GM23338 (cell line): ENCODE data around the gene OGA. TPM values are rescaled to one million over a fixed set of nuclear protein-coding genes. Genes with fewer than 3 reads are reported as not detected.

ENCODE experiments used
- ATAC-seq: fragments of 200-7000 bp; cut with Tn5 transposase; 3 replicates; pipeline ENCODE4 v1.9.1; 2020
- DNase-seq: peaks from one replicate; pipeline ENCODE4 v3.0.0-alpha.2; 2015; ENCODE audit warnings: low spot score
- H2AFZ ChIP-seq: fragments of 200-600 bp; sonication (generic); 2 replicates; pipeline ENCODE4 v1.8.0; 2016; ENCODE audit warnings: antibody characterized with exemption, mild to moderate bottlenecking, moderate library complexity
- H3F3A ChIP-seq: fragments of 200-600 bp; sonication (generic); replicated peaks from 2 replicates; pipeline ENCODE4 v1.8.0; 2017; ENCODE audit warnings: antibody characterized with exemption, mixed run types, low read depth
- H3K27ac ChIP-seq: fragments of 200-600 bp; sonication (generic); 2 replicates; pipeline ENCODE4 v1.6.1; 2016; ENCODE audit warnings: low read depth
- H3K27me3 ChIP-seq: fragments of 200-600 bp; sonication (generic); 2 replicates; pipeline ENCODE4 v1.8.0; 2016; ENCODE audit warnings: mild to moderate bottlenecking, mixed run types, moderate library complexity; ENCODE audit not compliant: insufficient read depth
- H3K36me3 ChIP-seq: fragments of 200-600 bp; sonication (generic); 2 replicates; pipeline ENCODE4 v1.8.0; 2016; ENCODE audit warnings: mild to moderate bottlenecking; ENCODE audit not compliant: insufficient read depth
- H3K4me1 ChIP-seq: fragments of 200-600 bp; sonication (generic); 2 replicates; pipeline ENCODE4 v1.8.0; 2016; ENCODE audit warnings: mild to moderate bottlenecking, moderate library complexity; ENCODE audit not compliant: insufficient read depth
- H3K4me2 ChIP-seq: fragments of 200-600 bp; sonication (generic); 2 replicates; pipeline ENCODE4 v1.7.1; 2017; ENCODE audit warnings: mixed run types
- H3K4me3 ChIP-seq: fragments of 200-600 bp; sonication (generic); 2 replicates; pipeline ENCODE4 v1.6.1; 2016; ENCODE audit warnings: mixed run types
- H3K79me2 ChIP-seq: fragments of 200-600 bp; sonication (generic); replicated peaks from 2 replicates; pipeline ENCODE4 v1.8.0; 2017; ENCODE audit warnings: mild to moderate bottlenecking; ENCODE audit not compliant: insufficient read depth
- H3K9me2 ChIP-seq: fragments of 200-600 bp; sonication (generic); 2 replicates; pipeline ENCODE4 v1.8.0; 2017; ENCODE audit not compliant: insufficient read depth
- H4K20me1 ChIP-seq: fragments of 200-600 bp; sonication (generic); replicated peaks from 2 replicates; pipeline ENCODE4 v1.8.0; 2017; ENCODE audit warnings: mild to moderate bottlenecking; ENCODE audit not compliant: insufficient read depth
- H3K27ac Mint-ChIP-seq: 2 replicates; pipeline ENCODE4 v1.8.0; 2020; ENCODE audit warnings: inconsistent platforms, mild to moderate bottlenecking, moderate library complexity, mixed read lengths
- H3K27me3 Mint-ChIP-seq: 3 replicates; pipeline ENCODE4 v1.8.0; 2022; ENCODE audit warnings: low read depth, mild to moderate bottlenecking, moderate library complexity, mixed read lengths, inconsistent platforms; ENCODE audit not compliant: insufficient read depth, poor library complexity
- H3K36me3 Mint-ChIP-seq: 3 replicates; pipeline ENCODE4 v1.8.0; 2021; ENCODE audit warnings: low read depth, mild to moderate bottlenecking, inconsistent platforms, moderate library complexity, mixed read lengths
- H3K4me1 Mint-ChIP-seq: 3 replicates; pipeline ENCODE4 v1.8.0; 2020; ENCODE audit warnings: mild to moderate bottlenecking, inconsistent platforms, mixed read lengths
- H3K4me3 Mint-ChIP-seq: 3 replicates; pipeline ENCODE4 v1.8.0; 2021; ENCODE audit warnings: moderate library complexity, mild to moderate bottlenecking, inconsistent platforms, mixed read lengths
- H3K9me3 Mint-ChIP-seq: 3 replicates; pipeline ENCODE4 v1.8.0; 2020; ENCODE audit warnings: moderate library complexity, mild to moderate bottlenecking, inconsistent platforms, mixed read lengths
- CREB1 ChIP-seq: fragments of 250-450 bp; sonication (Bioruptor Pico); IDR thresholded peaks from 2 replicates; pipeline ENCODE4 v1.5.0; 2020; ENCODE audit warnings: low read depth, mild to moderate bottlenecking, moderate library complexity
- CTCF ChIP-seq, 2 experiments: fragments of 200-600 bp in 1 of 2; sonication (generic) in 1 of 2; conservative IDR thresholded peaks; 2 replicates each; pipeline versions ENCODE4 v1.5.1 to v1.6.1; 2016 to 2017; ENCODE audit warnings: antibody characterized with exemption in 2 of 2, low read depth in 2 of 2, mild to moderate bottlenecking in 2 of 2, moderate library complexity in 1 of 2
- ETS1 ChIP-seq: IDR thresholded peaks from 2 replicates; pipeline ENCODE4 v1.6.1; 2016; ENCODE audit warnings: antibody characterized with exemption
- EZH2 ChIP-seq: fragments of 200-600 bp; sonication (generic); IDR thresholded peaks from one replicate; pipeline ENCODE4 v1.8.0; 2017; ENCODE audit warnings: antibody characterized with exemption, mild to moderate bottlenecking, low read depth; ENCODE audit not compliant: unreplicated experiment
- EZH2phosphoT487 ChIP-seq: fragments of 200-600 bp; sonication (generic); IDR thresholded peaks from one replicate; pipeline ENCODE4 v1.8.1; 2018; ENCODE audit warnings: antibody characterized with exemption; ENCODE audit not compliant: unreplicated experiment
- JUNB ChIP-seq: IDR thresholded peaks from one replicate; pipeline ENCODE4 v1.6.1; 2016; ENCODE audit warnings: antibody characterized with exemption; ENCODE audit not compliant: unreplicated experiment
- NANOG ChIP-seq: IDR thresholded peaks from 2 replicates; pipeline ENCODE4 v1.6.1; 2016; ENCODE audit warnings: antibody characterized with exemption, borderline replicate concordance
- POLR2AphosphoS5 ChIP-seq: IDR thresholded peaks from 2 replicates; pipeline ENCODE4 v1.6.1; 2016; ENCODE audit warnings: antibody characterized with exemption, low read depth
- STAT1 ChIP-seq: IDR thresholded peaks from one replicate; pipeline ENCODE4 v1.6.1; 2016; ENCODE audit warnings: antibody characterized with exemption; ENCODE audit not compliant: unreplicated experiment
- ZNF114 ChIP-seq: fragments of 250-450 bp; sonication (Bioruptor Pico); IDR thresholded peaks from 2 replicates; pipeline ENCODE4 v1.5.0; 2020; ENCODE audit warnings: mild to moderate bottlenecking, moderate library complexity
- ZNF331 ChIP-seq: fragments of 250-450 bp; sonication (Bioruptor Pico); IDR thresholded peaks from 2 replicates; pipeline ENCODE4 v1.5.0; 2020; ENCODE audit warnings: low read depth, mild to moderate bottlenecking, moderate library complexity
- polyA plus RNA-seq: library from polyadenylated mRNA; unstranded; fragments of >200 nt; fragmentation: Nextera tagmentation; extraction: Ambion mirVana; gene quantifications from 2 replicates; pipeline ENCODE4 v1.2.1, GENCODE V29; 2016
- total RNA-seq: library from RNA; depleted of rRNA; stranded (reverse); fragments of >200 nt; shearing (Covaris generic); gene quantifications from 2 replicates; pipeline ENCODE4 v1.2.3, GENCODE V29; 2014

Gene OGA
- total and polyA plus RNA-seq, 2 experiments from 2014 or later, result 68.4 to 131 TPM

GRCh38 chr10:101782811-101783735, 35.2 kb downstream of the OGA start, which contains the start of gene NPM3:
NPM3 (minus strand) TSS chr10:101783446; CDS start chr10:101783390, 56 bp downstream.
- H3K4me1 Mint-ChIP-seq, result peaks cover 37% of the 10 kb centered on the region
- H3K4me2 ChIP-seq, result peak within 1 kb of the TSS; percentile 78
- peaks cover 34% of the 10 kb centered on the region for H3F3A ChIP-seq
- H3K27me3 ChIP-seq, result peaks cover 13% of the 10 kb centered on the region
- H3K79me2 ChIP-seq, result peaks cover 11% of the 10 kb centered on the region; the same call in 1 of the 2 replicates
- 0 out of 2 replicates have a peak, but pooled peaks cover 8% of the 10 kb centered on the region for H4K20me1 ChIP-seq
- TF ChIP-seq CTCF (conservative IDR thresholded peaks at IDR 0.05; ENCODE audit: low read depth in 2 of 2), result no peak
- TF ChIP-seq POLR2AphosphoS5, result peak; percentile 83
- TF ChIP-seq ETS1, result peak; percentile 62
- peak; percentile 93 for TF ChIP-seq CREB1
- H3K9me3 Mint-ChIP-seq, result no peaks in the 10 kb centered on the region; the same call in 2 of the 3 replicates
- no peak within 1 kb of the TSS; the same call in 1 of the 2 replicates for H2AFZ ChIP-seq
- H3K27ac ChIP-seq, result peak within 1 kb of the TSS; percentile 89
- H3K36me3 Mint-ChIP-seq, result peaks cover 32% of the 10 kb centered on the region
- H3K4me3 Mint-ChIP-seq, result peak within 1 kb of the TSS; percentile 100
- H3K4me3 ChIP-seq, result peak within 1 kb of the TSS; percentile 86
- DNase-seq (peak; percentile 98), ATAC-seq (peak; percentile 52)
- no peaks in the 10 kb centered on the region for H3K9me2 ChIP-seq
- peaks cover 12% of the 10 kb centered on the region for H3K36me3 ChIP-seq
- H3K27ac Mint-ChIP-seq, result peak within 1 kb of the TSS; percentile 98
- H3K4me1 ChIP-seq, result peaks cover 43% of the 10 kb centered on the region
- peaks cover 20% of the 10 kb centered on the region for H3K27me3 Mint-ChIP-seq

- Histone ChIP-seq H3K4me1 (peaks cover 50% of the 10 kb centered on the region), H3K4me3 (peak overlapping the region; percentile 86), H4K20me1 (0 out of 2 replicates have a peak, but pooled peaks cover 8% of the 10 kb centered on the region), H2AFZ (no peak overlapping the region), H3K27me3 (peaks cover 22% of the 10 kb centered on the region), H3K36me3 (peaks cover 7% of the 10 kb centered on the region), H3K79me2 (peaks cover 11% of the 10 kb centered on the region; the same call in 1 of the 2 replicates), H3K27ac (no peak overlapping the region), H3F3A (peaks cover 34% of the 10 kb centered on the region), H3K9me2 (no peaks in the 10 kb centered on the region), H3K4me2 (peak overlapping the region; percentile 78)
- Mint-ChIP-seq H3K4me1 (peaks cover 46% of the 10 kb centered on the region), H3K27me3 (peaks cover 28% of the 10 kb centered on the region), H3K4me3 (peak overlapping the region; percentile 100), H3K27ac (no peak overlapping the region), H3K9me3 (no peaks in the 10 kb centered on the region; the same call in 2 of the 3 replicates), H3K36me3 (peaks cover 31% of the 10 kb centered on the region)
- DNase-seq, result no peak
- no peak for ATAC-seq
- TF ChIP-seq STAT1 (no peak), ETS1 (no peak), JUNB (no peak), CTCF (conservative IDR thresholded peaks at IDR 0.05; ENCODE audit: low read depth in 2 of 2) (no peak), NANOG (no peak), ZNF331 (CRISPR knock-in tag) (no peak), POLR2AphosphoS5 (no peak), EZH2phosphoT487 (no peak), ZNF114 (no peak), EZH2 (no peak), CREB1 (no peak)
Measured at GRCh38 chr10:101781984-101782810, 36.0 kb downstream of the OGA start.
